BLaER1 treated with 17β-estradiol and CSF1 and Interleukin-3, amounts not matched to agents 10 nM and 100 nM (cell line): ENCODE measurements around the gene AKAP5.

Experiments
- H3K27ac ChIP-seq, 11 experiments: shearing (Covaris generic); formaldehyde crosslinking; 2 replicates each; pipeline ENCODE4 v1.8.1; 2022
- H3K27me3 ChIP-seq, 11 experiments: shearing (Covaris generic); formaldehyde crosslinking; 2 replicates each; pipeline ENCODE4 v1.8.1; 2022
- H3K36me3 ChIP-seq, 11 experiments: shearing (Covaris generic); formaldehyde crosslinking; 2 replicates each; pipeline ENCODE4 v1.8.1; 2022
- H3K4me1 ChIP-seq, 10 experiments: shearing (Covaris generic); formaldehyde crosslinking; 2 replicates each; pipeline ENCODE4 v1.8.1; 2022
- H3K4me2 ChIP-seq, 11 experiments: shearing (Covaris generic); formaldehyde crosslinking; 2 replicates each; pipeline ENCODE4 v1.8.1; 2022
- H3K4me3 ChIP-seq, 10 experiments: shearing (Covaris generic); formaldehyde crosslinking; 2 replicates each; pipeline ENCODE4 v1.8.1; 2022
- H3K9ac ChIP-seq, 11 experiments: shearing (Covaris generic); formaldehyde crosslinking; 2 replicates each; pipeline ENCODE4 v1.8.1; 2022
- H3K9me3 ChIP-seq, 11 experiments: shearing (Covaris generic); formaldehyde crosslinking; replicated peaks in 1 of 11; 2 replicates each; pipeline ENCODE4 v1.8.1; 2022
- H4K20me1 ChIP-seq, 11 experiments: shearing (Covaris generic); formaldehyde crosslinking; 2 replicates each; pipeline ENCODE4 v1.8.1; 2022
- Cebpa-rat ChIP-seq, 11 experiments: shearing (Covaris generic); IDR thresholded peaks; 2 replicates each; pipeline ENCODE4 v1.8.1; 2022

Gene AKAP5, protein sequence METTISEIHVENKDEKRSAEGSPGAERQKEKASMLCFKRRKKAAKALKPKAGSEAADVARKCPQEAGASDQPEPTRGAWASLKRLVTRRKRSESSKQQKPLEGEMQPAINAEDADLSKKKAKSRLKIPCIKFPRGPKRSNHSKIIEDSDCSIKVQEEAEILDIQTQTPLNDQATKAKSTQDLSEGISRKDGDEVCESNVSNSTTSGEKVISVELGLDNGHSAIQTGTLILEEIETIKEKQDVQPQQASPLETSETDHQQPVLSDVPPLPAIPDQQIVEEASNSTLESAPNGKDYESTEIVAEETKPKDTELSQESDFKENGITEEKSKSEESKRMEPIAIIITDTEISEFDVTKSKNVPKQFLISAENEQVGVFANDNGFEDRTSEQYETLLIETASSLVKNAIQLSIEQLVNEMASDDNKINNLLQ

DNA sequence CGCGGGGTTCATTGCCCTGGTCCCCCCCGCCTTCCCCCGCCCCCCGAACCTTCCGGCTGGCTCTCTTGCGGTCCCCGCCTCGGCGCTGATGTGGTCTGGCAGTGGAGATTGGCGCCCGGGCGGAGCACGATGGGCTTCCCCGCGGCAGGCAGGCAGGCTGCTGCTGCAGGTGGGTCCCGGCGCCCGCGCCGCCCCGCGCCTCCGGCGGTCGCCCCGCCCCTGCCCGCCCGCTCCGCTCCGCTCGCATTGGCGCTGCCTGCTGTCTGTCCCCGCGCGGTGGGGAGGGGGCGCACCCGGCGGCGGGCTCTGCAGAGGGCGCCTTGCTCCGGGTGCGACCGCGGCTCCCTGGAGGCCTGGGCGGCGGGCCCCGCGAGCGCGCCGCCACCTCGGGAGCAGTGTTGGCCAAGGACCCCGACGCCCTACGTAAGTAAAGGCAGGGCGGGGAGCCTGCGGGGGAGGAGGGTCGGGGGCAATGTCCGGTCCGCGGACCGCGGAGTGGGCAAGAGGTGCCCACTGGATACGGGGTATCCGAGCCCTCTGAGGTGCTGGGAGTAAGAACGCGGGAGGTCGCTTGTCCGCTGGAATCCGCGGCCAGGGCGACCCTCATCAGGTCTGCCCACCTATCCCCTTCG, at the start of gene AKAP5:
Gene AKAP5 (plus strand): TSS at position 309 of the 632 bp plus-strand sequence. CDS start 2,896 bp downstream, outside the sequence.
- Histone ChIP-seq H3K27ac (no peak within 1 kb of the TSS; a peak in 1 of 22 replicates), H3K36me3 (peaks cover 0 to 23% (median 20%) of the 10 kb centered on the region in 11 experiments; a peak in 16 of 22 replicates), H3K27me3 (peaks cover 8 to 29% (median 21%) of the 10 kb centered on the region in 11 experiments; a peak in 21 of 22 replicates), H3K9me3 (no peaks in the 10 kb centered on the region), H3K9ac (peak within 1 kb of the TSS; percentile 39 to 73 (median 68)), H3K4me2 (peak within 1 kb of the TSS; percentile 89 to 97 (median 93)), H4K20me1 (peaks cover 5 to 40% (median 20%) of the 10 kb centered on the region in 11 experiments; a peak in 11 of 22 replicates), H3K4me1 (peaks cover 8 to 17% (median 15%) of the 10 kb centered on the region in 10 experiments; a peak in 19 of 20 replicates), H3K4me3 (peak within 1 kb of the TSS; percentile 55 to 77 (median 62))
- no peak for TF ChIP-seq Cebpa-rat (IDR thresholded peaks at IDR 0.05)

DNA sequence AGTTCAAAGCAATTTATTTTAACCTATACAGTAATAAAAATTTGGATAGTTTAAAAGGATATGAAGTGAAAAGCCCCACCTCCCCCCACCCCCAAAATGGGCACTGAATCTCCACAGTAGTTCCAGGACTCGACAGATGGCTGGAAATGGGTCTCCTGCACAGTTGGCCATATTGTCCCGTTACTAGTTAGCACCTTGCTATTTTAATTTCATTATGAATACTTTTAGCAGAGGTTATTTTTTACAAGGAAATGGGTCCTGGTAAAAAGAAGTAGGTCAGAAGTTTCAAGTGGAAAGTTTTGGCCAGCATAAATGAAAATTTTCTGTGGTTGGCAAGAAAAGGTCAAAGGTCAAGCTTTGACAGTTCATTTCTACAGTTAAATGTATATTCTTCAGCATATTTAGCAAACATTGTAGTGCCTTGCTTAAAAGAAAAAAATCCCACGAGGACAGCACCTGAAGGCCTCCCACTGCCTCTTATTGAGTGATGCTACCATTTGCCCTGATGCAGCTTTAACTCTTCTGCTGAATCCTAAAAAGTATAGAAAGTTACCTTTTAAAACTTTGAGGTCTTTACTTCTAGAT, 48.9 kb upstream of the AKAP5 start:
- H3K27ac ChIP-seq, result no peak overlapping the region
- no peak overlapping the region for H3K9ac ChIP-seq
- peaks cover 0 to 6% (median 0%) of the 10 kb centered on the region in 11 experiments; a peak in 2 of 22 replicates for H4K20me1 ChIP-seq
- H3K4me2 ChIP-seq, result 0 out of 22 replicates have a peak overlapping the region, but pooled peaks of 2 of the 11 experiments have one; percentile 4 to 18
- H3K9me3 ChIP-seq, result no peaks in the 10 kb centered on the region
- no peak overlapping the region for H3K4me3 ChIP-seq
- TF ChIP-seq Cebpa-rat (IDR thresholded peaks at IDR 0.05), result no peak
- H3K27me3 ChIP-seq, result no peaks in the 10 kb centered on the region
- H3K4me1 ChIP-seq, result peaks cover 0 to 19% (median 0%) of the 10 kb centered on the region in 10 experiments; a peak in 4 of 20 replicates
- H3K36me3 ChIP-seq, result peaks cover 79 to 100% (median 98%) of the 10 kb centered on the region in 11 experiments

DNA sequence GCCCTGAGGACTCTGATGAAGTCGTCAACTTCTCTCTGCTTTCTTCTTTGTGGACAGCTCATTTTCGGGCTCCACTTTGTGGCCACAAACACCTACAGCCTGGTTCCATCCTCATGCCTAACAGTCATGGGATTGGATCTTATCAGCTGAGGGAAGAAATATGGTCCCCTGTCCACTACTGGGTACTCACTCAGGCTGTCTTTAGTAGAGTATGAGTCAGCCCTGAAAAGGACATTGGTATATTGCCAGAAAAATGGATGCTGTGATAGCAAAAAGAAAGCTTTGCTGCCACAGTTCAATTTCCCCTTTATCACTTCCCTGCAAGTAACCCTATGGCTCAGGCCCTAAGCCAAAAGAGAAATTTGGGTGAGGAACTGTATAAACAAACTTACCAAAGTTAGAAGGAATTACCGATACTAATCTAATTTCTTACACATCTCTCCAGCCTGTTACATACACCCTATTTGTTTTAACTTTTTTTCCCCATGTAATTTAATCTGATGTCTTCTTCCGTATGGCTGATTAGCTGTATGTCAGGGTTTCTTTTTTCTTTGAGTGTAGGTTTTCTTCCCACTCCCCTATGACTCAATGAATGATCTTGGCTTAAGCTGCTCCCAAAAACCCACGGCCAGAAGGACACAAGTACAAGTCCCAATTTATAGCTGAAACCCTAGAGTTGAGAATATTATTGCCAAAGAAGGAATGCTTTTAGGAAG, 48.1 kb upstream of the AKAP5 start:
- Histone ChIP-seq H3K36me3 (peaks cover 71 to 100% (median 97%) of the 10 kb centered on the region in 11 experiments), H3K27ac (no peak overlapping the region), H3K9me3 (no peaks in the 10 kb centered on the region), H4K20me1 (peaks cover 0 to 6% (median 0%) of the 10 kb centered on the region in 11 experiments; a peak in 2 of 22 replicates), H3K4me3 (no peak overlapping the region), H3K4me2 (peak overlapping the region in 2 of 11 experiments; percentile 8 to 26; a peak in 4 of 22 replicates), H3K9ac (no peak overlapping the region), H3K4me1 (peaks cover 0 to 19% (median 0%) of the 10 kb centered on the region in 10 experiments; a peak in 4 of 20 replicates), H3K27me3 (no peaks in the 10 kb centered on the region)
- TF ChIP-seq Cebpa-rat (IDR thresholded peaks at IDR 0.05), result no peak

DNA sequence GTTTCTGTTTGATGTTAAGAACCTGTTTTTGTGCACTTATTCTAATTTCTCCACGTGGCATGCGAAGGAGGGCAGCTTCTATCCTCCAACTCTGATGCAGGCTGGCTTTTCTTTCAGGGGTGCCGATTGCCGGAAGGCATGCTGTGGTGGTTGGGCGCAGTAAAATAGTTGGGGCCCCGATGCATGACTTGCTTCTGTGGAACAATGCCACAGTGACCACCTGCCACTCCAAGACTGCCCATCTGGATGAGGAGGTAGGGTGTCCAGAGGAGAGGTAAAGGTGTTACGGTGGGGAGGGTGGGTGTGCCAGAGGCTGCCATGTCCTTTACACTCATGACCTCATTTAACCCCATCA, 47.6 kb upstream of the AKAP5 start:
- Histone ChIP-seq H3K27me3 (no peaks in the 10 kb centered on the region), H3K9ac (no peak overlapping the region), H3K9me3 (no peaks in the 10 kb centered on the region), H4K20me1 (peaks cover 0 to 6% (median 0%) of the 10 kb centered on the region in 11 experiments; a peak in 3 of 22 replicates), H3K27ac (no peak overlapping the region), H3K4me3 (no peak overlapping the region), H3K4me2 (peak overlapping the region in 2 of 11 experiments; percentile 8 to 26; a peak in 2 of 22 replicates), H3K36me3 (peaks cover 67 to 100% (median 98%) of the 10 kb centered on the region in 11 experiments), H3K4me1 (peaks cover 0 to 19% (median 0%) of the 10 kb centered on the region in 10 experiments; a peak in 4 of 20 replicates)
- no peak for TF ChIP-seq Cebpa-rat (IDR thresholded peaks at IDR 0.05)

DNA sequence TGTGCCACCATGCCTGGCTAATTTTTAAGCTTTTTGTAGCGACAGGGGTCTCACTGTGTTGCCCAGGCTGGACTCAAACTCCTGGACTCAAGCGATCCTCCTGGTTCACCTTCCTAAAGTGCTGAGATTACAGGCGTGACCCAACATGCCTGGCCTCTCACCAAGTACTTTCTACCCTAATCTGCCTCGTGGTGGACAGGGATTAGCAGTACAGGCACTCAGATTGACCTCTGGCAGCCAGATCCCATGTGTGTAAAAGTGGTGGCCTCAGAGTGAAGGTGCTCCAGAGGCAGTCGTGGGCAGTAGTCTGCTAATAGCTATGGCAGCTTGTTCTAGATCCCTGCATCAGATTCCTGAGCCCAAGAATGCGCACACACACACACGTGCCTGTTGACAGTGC, 46.3 kb upstream of the AKAP5 start:
- H3K27me3 ChIP-seq, result no peaks in the 10 kb centered on the region
- peaks cover 0 to 19% (median 0%) of the 10 kb centered on the region in 10 experiments; a peak in 4 of 20 replicates for H3K4me1 ChIP-seq
- peaks cover 0 to 6% (median 0%) of the 10 kb centered on the region in 11 experiments; a peak in 3 of 22 replicates for H4K20me1 ChIP-seq
- H3K27ac ChIP-seq, result no peak overlapping the region
- no peak for TF ChIP-seq Cebpa-rat (IDR thresholded peaks at IDR 0.05)
- H3K9ac ChIP-seq, result no peak overlapping the region
- H3K36me3 ChIP-seq, result peaks cover 65 to 100% (median 98%) of the 10 kb centered on the region in 11 experiments
- no peak overlapping the region for H3K4me2 ChIP-seq
- H3K9me3 ChIP-seq, result no peaks in the 10 kb centered on the region
- no peak overlapping the region for H3K4me3 ChIP-seq

DNA sequence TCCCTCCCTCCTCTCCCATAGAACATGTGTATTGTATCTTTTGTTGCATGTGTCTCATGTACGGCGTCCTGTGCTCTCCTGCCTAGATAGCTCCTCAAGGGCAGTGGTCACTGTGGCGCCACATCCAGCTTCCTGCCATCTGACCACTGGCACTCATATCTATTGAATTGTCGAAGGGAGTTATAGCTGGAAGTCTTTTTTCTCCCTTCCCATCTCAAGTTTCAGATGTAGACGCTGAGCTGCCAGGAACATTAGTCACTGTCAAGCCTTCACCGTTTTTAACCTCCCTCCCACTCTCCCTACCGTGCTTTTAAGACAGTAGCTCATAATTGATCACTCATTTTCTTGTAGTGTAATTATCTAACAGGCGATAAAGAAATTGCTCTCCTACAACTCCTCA, 44.1 kb upstream of the AKAP5 start:
- Histone ChIP-seq H3K4me3 (no peak overlapping the region), H3K9ac (no peak overlapping the region), H3K27me3 (no peaks in the 10 kb centered on the region), H3K27ac (no peak overlapping the region), H4K20me1 (peaks cover 0 to 4% (median 0%) of the 10 kb centered on the region in 11 experiments; a peak in 3 of 22 replicates), H3K4me1 (peaks cover 0 to 19% (median 0%) of the 10 kb centered on the region in 10 experiments; a peak in 4 of 20 replicates), H3K4me2 (no peak overlapping the region), H3K36me3 (peaks cover 67 to 100% (median 99%) of the 10 kb centered on the region in 11 experiments), H3K9me3 (no peaks in the 10 kb centered on the region)
- no peak for TF ChIP-seq Cebpa-rat (IDR thresholded peaks at IDR 0.05)

DNA sequence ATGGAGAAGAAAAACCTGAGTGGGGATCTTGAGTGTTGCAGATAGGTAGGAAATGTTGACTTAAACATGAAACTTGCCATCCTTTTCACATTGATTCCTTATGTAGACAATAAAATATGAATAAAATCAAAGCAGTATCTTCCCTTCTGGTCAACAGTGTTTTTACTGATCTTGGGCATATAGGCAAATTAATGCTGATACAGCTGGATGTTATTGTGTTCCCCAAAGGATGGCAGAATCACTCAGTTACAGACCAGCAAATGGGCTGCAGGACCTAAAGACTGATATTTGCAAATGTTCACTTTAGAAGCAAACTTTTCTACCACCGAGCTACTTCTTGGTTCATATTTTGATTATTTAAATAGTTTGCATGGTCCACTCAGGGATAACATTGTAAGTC, 43.3 kb upstream of the AKAP5 start:
- H3K4me1 ChIP-seq, result peaks cover 0 to 11% (median 0%) of the 10 kb centered on the region in 10 experiments; a peak in 3 of 20 replicates
- no peak for TF ChIP-seq Cebpa-rat (IDR thresholded peaks at IDR 0.05)
- H4K20me1 ChIP-seq, result peaks cover 0 to 4% (median 0%) of the 10 kb centered on the region in 11 experiments; a peak in 3 of 22 replicates
- no peaks in the 10 kb centered on the region for H3K9me3 ChIP-seq
- H3K9ac ChIP-seq, result no peak overlapping the region
- peaks cover 67 to 100% (median 99%) of the 10 kb centered on the region in 11 experiments for H3K36me3 ChIP-seq
- H3K4me2 ChIP-seq, result no peak overlapping the region
- H3K27me3 ChIP-seq, result no peaks in the 10 kb centered on the region
- H3K27ac ChIP-seq, result no peak overlapping the region
- H3K4me3 ChIP-seq, result no peak overlapping the region

DNA sequence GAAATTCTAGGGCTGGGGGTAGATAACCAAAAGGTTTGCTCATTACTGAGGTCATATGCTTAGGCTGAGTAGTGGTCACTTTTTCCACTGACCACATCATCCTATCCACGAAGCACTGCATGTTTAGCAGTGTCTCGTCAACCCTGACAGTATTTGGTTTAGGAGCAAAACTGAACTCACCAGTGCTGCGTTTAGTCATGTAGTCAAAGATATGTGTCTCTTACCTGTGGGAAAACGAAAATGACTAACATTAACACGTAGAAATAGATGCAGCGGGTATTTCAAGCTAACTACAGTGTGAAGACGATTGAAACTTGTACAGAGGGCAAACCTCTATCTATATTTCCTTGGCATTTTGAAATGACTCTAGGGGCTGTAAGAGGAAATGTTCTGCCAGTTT, 42.5 kb upstream of the AKAP5 start:
- TF ChIP-seq Cebpa-rat (IDR thresholded peaks at IDR 0.05), result no peak
- Histone ChIP-seq H3K4me2 (no peak overlapping the region), H3K9ac (no peak overlapping the region), H3K27ac (no peak overlapping the region), H3K9me3 (no peaks in the 10 kb centered on the region), H3K36me3 (peaks cover 75 to 100% (median 99%) of the 10 kb centered on the region in 11 experiments), H3K27me3 (no peaks in the 10 kb centered on the region), H3K4me1 (peaks cover 0 to 4% (median 0%) of the 10 kb centered on the region in 10 experiments; a peak in 3 of 20 replicates), H4K20me1 (peaks cover 0 to 4% (median 0%) of the 10 kb centered on the region in 11 experiments; a peak in 3 of 22 replicates), H3K4me3 (no peak overlapping the region)
